HG03139 (cell line): ENCODE results near the gene YKT6.
A peak's percentile ranks its signal among the peaks of the same experiment; 100 is the strongest.

Experiments used
- ATAC-seq: cut with Tn5 transposase; IDR thresholded peaks from one replicate; pipeline ENCODE4 v1.9.1; 2021; ENCODE audit not compliant: unreplicated experiment

The YKT6 gene

GRCh38 chr7:44231088-44231487 lies 30.3 kb downstream of the YKT6 start:
- no peak for ATAC-seq

DNA sequence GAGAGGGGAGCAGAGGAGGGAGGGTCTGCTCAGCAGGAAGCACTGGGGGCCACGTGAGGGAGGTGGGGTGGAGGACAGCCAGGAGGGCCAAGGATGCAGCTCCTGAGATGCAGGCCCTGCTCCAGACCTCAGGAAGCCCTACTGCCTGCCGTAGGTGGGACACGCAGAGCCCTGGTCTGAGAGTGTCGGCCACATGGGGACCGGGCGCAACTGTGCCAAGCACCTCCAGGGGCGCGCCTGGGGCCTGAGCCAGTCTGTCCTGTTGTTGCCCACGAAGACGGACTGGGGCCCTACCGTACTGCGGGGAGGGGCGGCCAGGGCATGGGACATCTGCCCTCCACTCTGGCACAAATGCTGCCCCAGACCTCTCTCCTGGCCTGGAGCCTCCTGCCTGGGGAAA lies 31.6 kb downstream of the YKT6 start:
- no peak for ATAC-seq

- ATAC-seq, result no peak
Observed at GRCh38 chr7:44232901-44233715, 32.3 kb downstream of the YKT6 start.

GRCh38 chr7:44235066-44235465 lies 34.3 kb downstream of the YKT6 start:
- ATAC-seq, result no peak

- ATAC-seq, result no peak
Observed at GRCh38 chr7:44235582-44236332, 35.0 kb downstream of the YKT6 start.

DNA sequence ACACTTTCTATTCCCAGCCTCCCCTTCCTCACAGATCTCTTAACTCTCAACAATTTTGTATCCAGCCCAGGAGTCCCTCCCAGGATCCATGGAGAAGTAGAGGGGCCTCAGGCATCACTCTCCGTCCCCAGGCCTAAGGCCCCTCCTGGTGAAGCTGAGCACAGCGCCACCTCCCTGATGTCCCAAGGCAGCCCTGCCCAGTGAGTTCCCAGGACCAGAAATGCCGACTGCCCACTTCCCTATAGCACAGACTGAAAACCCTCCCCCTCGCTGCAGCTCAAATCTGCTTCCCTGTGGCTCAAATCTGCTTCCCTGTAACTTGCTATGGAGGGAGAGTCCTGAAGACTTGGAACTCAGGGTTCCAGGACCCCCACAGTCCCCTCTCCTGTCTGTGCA lies 35.6 kb downstream of the YKT6 start:
- ATAC-seq, result no peak

DNA sequence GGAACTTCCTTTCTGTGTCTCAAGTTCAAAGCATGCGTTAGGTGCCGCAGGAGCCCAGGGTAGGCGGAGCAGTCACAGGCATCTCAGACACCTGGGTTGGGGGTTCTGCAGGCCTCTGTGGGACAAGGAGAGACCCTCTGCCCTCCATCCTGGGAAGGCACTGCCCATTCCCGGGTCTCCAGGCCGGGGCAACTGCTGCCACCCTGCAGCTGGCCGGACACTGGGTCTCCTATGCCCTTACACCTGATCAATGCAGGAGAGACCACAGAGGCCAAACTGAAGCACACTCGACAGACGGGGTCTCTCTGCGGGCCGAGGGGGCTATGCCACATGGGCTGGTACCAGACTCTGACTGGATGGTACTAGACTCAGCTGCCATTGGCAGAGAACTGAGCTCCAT lies 36.9 kb downstream of the YKT6 start:
- ATAC-seq, result no peak

GRCh38 chr7:44238116-44238695 lies 37.4 kb downstream of the YKT6 start:
- no peak for ATAC-seq

DNA sequence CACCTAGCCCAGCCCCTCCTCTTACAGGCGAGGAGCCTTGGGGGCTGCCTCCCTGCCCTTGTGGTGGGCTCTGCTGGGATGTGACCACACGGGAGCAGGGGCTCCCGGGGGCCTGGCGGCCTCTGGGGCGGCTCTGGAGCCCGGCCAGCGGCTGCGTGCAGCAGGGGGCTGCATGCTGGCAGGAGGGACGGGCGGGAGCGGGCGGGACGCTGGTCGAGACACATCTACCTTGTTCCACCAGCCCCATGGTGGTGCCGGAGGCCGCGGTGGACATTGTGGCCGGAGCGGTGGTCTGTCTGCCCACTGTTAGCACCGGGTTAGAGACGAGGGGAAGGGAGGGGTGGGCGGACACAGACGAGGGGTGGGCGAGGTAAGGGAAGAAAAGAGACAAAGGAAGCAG lies 38.6 kb downstream of the YKT6 start:
- no peak for ATAC-seq

DNA sequence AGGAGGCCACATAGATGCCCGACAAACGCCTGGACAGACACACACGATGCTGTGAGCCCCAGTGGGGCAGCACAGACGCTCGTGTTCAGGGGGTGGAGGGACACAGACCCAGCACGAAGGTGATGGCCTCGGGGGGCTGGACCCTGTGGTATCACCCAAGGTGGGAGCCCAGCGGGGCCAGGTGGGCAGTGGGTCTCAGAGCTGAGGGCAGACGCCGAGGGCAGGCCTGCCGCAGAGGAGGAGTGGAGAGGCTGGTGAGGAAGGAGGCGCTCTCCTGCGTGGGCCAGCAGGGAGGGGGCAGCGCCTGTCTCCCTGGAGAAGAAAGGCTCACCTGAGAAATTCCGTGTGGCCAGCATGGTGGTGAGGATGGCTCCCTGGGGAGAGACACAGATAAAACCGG lies 39.6 kb downstream of the YKT6 start:
- ATAC-seq, result no peak

DNA sequence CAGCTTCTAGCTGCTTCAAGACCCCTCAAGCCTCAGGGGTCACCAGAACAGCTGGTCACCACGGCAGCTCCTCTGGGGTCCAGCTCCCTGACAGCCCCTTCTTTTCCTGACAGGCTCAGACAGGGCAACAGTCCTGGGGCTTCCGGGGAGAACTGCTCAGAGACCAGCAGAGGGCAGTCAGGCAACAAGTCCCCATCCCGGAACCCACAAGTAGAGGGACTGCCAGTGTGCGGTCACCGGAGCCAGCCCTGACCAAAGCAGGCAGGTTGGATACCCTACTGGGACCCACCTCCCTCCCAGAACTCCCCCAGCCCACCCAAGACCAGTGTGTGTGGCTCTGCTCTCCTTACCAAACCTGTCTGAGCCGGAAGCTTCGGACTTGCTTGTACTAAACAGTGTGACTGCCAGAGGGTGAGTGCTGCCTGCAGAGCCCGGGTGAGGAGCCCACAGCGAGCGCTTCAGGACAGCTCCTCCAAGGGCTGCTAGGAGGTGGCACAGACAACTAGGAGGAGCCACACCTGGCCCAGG lies 40.3 kb downstream of the YKT6 start:
- ATAC-seq, result peak; percentile 60

- no peak for ATAC-seq
Observed at GRCh38 chr7:44242091-44242490, 41.3 kb downstream of the YKT6 start.

DNA sequence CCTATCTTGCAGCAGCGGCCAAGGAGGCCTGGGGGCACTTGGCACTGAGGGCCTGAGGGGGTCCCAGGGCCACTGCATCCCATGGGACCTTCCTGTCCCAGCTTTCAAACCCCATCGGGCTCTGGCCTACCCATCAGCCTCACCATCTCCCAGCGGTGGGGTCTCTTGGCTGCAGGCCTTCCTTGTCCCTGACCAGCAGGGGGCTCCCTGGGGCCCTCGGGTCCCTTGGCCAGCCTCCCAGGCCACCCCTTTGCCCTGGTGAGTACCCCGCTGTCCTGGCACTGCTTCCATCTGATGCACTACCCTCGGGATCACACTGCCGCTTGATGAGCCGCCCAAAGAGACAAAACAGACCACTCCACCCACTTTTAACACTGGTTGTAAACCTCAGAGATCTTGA lies 43.5 kb downstream of the YKT6 start:
- ATAC-seq, result no peak

- ATAC-seq, result no peak
Observed at GRCh38 chr7:44246396-44247113, 45.8 kb downstream of the YKT6 start.

- ATAC-seq, result no peak
Observed at GRCh38 chr7:44247868-44248651, 47.3 kb downstream of the YKT6 start.

GRCh38 chr7:44249639-44250234 lies 49.0 kb downstream of the YKT6 start:
- ATAC-seq, result no peak

GRCh38 chr7:44251269-44251668 lies 50.5 kb downstream of the YKT6 start:
- ATAC-seq, result no peak

GRCh38 chr7:44251881-44252280 lies 51.1 kb downstream of the YKT6 start:
- ATAC-seq, result no peak

DNA sequence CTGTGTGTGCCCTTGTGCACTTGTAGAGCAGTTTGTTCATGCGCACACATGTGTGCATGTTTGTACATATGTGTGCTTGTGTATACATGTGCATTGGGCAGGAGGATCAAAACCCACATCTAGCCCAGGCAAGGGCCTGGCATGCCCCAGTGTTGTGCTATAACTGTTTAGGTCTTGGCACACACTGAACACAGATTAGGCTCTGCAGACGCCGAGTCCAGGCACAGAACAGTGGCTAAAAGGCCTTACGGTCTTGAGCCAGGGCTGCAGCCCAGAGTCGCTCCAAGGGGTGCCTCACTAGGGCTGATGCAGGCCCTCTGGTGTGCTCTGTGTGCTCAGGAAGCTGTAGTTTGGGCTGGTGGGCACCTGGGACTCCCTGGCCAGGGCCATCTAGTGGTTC lies 55.7 kb downstream of the YKT6 start:
- no peak for ATAC-seq

GRCh38 chr7:44257213-44257612 lies 56.4 kb downstream of the YKT6 start:
- no peak for ATAC-seq
